Testis (tissue), 3 donors: Measurements from ENCODE around the gene DLAT. TPM values are rescaled to one million over a fixed set of nuclear protein-coding genes. Genes with fewer than 3 reads are reported as not detected.
"Not testable (repeated sequence)": the region's sequence is repeated elsewhere in the genome, so short reads cannot be mapped to it uniquely, and the experiment has no call there.

Source experiments
- DNase-seq: peaks from one replicate; pipeline ENCODE4 v3.0.0-alpha.2; 2019
- H3K27ac ChIP-seq, 2 donors: fragments of 200-600 bp; sonication (generic); one replicate each; pipeline ENCODE4 v1.5.1; 2019
- H3K27me3 ChIP-seq: fragments of 200-600 bp; sonication (generic); one replicate; pipeline ENCODE4 v1.5.1; 2019
- H3K36me3 ChIP-seq: fragments of 200-600 bp; sonication (generic); one replicate; pipeline ENCODE4 v1.5.1; 2017; ENCODE audit warnings: low read depth; ENCODE audit errors: missing control alignments
- H3K4me1 ChIP-seq: fragments of 200-600 bp; sonication (generic); one replicate; pipeline ENCODE4 v1.5.1; 2019
- H3K4me3 ChIP-seq, 2 donors: fragments of 200-600 bp; sonication (generic); one replicate each; pipeline ENCODE4 v1.5.1; 2017 to 2019
- H3K9me3 ChIP-seq: fragments of 200-600 bp; sonication (generic); one replicate; pipeline ENCODE4 v1.5.1; 2017
- POLR2A ChIP-seq: fragments of 450-650 bp; IDR thresholded peaks from one replicate; pipeline ENCODE4 v1.6.1; 2017; ENCODE audit warnings: antibody characterized with exemption, mild to moderate bottlenecking, moderate library complexity
- WGBS, 2 donors: methylation state at CpG; one replicate each; pipeline ENCODE4 v1.1.5; 2018; 5-methylcytosine and 5-hydroxymethylcytosine counted together
- intact Hi-C: fragments of 100-400 bp; cut with DNase I; formaldehyde crosslinking; loops from one replicate; pipeline ENCODE4 v1.15.1; 2023; ENCODE audit warnings: low total_unique reads
- polyA plus RNA-seq: library from polyadenylated mRNA; stranded (reverse); fragments of 350-450 nt; fragmentation: Illumina TruSeq; extraction: RNeasy Lipid Tissue Mini Kit (QIAGEN cat#74804); gene quantifications from one replicate; pipeline ENCODE4 v1.2.3, GENCODE V29; 2014; ENCODE audit warnings: low read depth, low replicate concordance; ENCODE audit not compliant: insufficient read depth
- total RNA-seq, 2 donors: library from RNA; depleted of rRNA; stranded (reverse); fragments of >200 nt; gene quantifications; one replicate each; pipeline ENCODE4 v1.2.3, GENCODE V29; 2016
- TF ChIP-seq, protein P1 (sequence below), 3 experiments: fragments of 450-650 bp in 2 of 3; fragments of 200-600 bp in 1 of 3; sonication (generic) in 1 of 3; IDR thresholded peaks; one replicate each; pipeline ENCODE4 v1.5.1; 2016 to 2019; ENCODE audit warnings: antibody characterized with exemption in 3 of 3, mild to moderate bottlenecking in 2 of 3, moderate library complexity in 1 of 3

DLAT gene
- total and polyA plus RNA-seq, 3 donors from 2014 or later = 20.9 to 23.2 (median 21.9) TPM

- no peak for TF ChIP-seq POLR2A
- TF ChIP-seq, protein P1, sequence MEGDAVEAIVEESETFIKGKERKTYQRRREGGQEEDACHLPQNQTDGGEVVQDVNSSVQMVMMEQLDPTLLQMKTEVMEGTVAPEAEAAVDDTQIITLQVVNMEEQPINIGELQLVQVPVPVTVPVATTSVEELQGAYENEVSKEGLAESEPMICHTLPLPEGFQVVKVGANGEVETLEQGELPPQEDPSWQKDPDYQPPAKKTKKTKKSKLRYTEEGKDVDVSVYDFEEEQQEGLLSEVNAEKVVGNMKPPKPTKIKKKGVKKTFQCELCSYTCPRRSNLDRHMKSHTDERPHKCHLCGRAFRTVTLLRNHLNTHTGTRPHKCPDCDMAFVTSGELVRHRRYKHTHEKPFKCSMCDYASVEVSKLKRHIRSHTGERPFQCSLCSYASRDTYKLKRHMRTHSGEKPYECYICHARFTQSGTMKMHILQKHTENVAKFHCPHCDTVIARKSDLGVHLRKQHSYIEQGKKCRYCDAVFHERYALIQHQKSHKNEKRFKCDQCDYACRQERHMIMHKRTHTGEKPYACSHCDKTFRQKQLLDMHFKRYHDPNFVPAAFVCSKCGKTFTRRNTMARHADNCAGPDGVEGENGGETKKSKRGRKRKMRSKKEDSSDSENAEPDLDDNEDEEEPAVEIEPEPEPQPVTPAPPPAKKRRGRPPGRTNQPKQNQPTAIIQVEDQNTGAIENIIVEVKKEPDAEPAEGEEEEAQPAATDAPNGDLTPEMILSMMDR (IDR thresholded peaks at IDR 0.05) = no peak
- 81 to 91% methylated on average over 6 of the region's 6 CpGs for WGBS, 2 donors
- no peak for DNase-seq
- Histone ChIP-seq H3K27me3 (no peaks in the 10 kb centered on the region), H3K36me3 (no peaks in the 10 kb centered on the region), H3K4me3 (no peak overlapping the region), H3K27ac (no peak overlapping the region), H3K4me1 (no peaks in the 10 kb centered on the region), H3K9me3 (no peaks in the 10 kb centered on the region)
- intact Hi-C loops = no loop called here
These were observed 22.6 kb upstream of the DLAT start for GRCh38 chr11:112002491-112003216.

DNA sequence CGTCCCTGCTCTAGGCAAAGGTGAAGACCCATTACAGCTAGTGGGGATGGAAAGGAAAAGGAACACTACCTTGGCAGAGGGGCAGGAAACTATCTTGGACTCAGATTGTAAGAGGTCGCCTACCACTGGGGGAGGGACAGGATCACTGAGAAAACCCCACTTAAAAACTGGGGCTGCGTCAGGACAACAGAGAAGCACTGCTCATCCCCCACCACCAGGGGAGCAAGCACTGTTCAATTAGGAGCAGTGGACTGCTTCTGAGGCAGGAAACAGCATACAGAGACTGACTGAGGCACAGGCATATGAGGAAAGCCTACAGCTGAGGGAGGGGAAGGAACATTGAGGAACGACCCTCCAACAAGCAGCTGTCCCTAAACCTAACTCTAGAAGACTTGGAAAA is 20.8 kb upstream of the DLAT start:
- H3K36me3 ChIP-seq = no peaks in the 10 kb centered on the region
- intact Hi-C loops = no loop called here
- 84 to 87% methylated on average over 4 of the region's 4 CpGs for WGBS, 2 donors

GRCh38 chr11:112005422-112006094 is 19.6 kb upstream of the DLAT start:
- Histone ChIP-seq H3K27ac (no peak overlapping the region), H3K36me3 (no peaks in the 10 kb centered on the region), H3K9me3 (no peaks in the 10 kb centered on the region), H3K4me3 (no peak overlapping the region), H3K27me3 (no peaks in the 10 kb centered on the region), H3K4me1 (no peaks in the 10 kb centered on the region)
- intact Hi-C loops = no loop called here
- no peak for DNase-seq
- no peak for TF ChIP-seq POLR2A
- TF ChIP-seq, protein P1 (IDR thresholded peaks at IDR 0.05) = no peak
- WGBS, 2 donors = 90 to 93% methylated on average over 11 of the region's 11 CpGs

More for the DNA sequence above, 20.8 kb upstream of the DLAT start:
- H3K4me1 ChIP-seq = no peaks in the 10 kb centered on the region
- H3K27me3 ChIP-seq = no peaks in the 10 kb centered on the region
- no peak overlapping the region for H3K27ac ChIP-seq
- H3K4me3 ChIP-seq = no peak overlapping the region
- DNase-seq = no peak
- TF ChIP-seq, protein P1 (IDR thresholded peaks at IDR 0.05) = peak in 2 of 3 experiments; percentile 15 to 33
- no peak for TF ChIP-seq POLR2A
- H3K9me3 ChIP-seq = no peaks in the 10 kb centered on the region

DNA sequence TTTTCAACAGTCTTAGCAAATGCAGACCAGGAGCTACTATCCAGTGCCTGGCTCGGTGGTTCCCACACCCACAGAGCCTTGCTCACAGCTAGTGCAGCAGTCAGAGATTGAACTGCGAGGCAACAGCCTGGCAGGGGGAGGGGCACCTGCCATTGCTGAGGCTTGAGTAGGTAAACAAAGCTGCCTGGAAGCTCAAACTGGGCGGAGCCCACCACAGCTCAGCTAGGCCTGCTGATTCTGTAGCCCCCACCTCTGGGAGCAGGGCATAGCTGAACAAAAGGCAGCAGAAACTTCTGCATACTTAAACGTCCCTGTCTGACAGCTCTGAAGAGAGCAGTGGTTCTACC is 19.1 kb upstream of the DLAT start:
- 87 to 88% methylated on average over 4 of the region's 4 CpGs for WGBS, 2 donors
- H3K27me3 ChIP-seq, DNase-seq, intact Hi-C loops, H3K4me3 ChIP-seq, H3K9me3 ChIP-seq, H3K4me1 ChIP-seq, H3K27ac ChIP-seq, H3K36me3 ChIP-seq: not testable (repeated sequence)

DNA sequence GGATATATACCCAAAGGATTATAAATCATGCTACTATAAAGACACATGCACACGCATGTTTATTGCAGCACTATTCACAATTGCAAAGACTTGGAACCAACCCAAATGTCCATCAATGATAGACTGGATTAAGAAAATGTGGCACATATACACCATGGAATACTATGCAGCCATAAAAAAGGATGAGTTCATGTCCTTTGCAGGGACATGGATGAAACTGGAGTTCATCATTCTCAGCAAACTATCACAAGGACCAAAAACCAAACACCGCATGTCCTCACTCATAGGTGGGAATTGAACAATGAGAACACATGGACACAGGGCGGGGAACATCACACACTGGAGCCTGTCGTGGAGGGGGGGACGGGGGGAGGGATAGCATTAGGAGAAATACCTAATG is 13.8 kb upstream of the DLAT start:
- intact Hi-C loops, H3K27me3 ChIP-seq, H3K9me3 ChIP-seq, DNase-seq, H3K27ac ChIP-seq, H3K4me1 ChIP-seq, H3K36me3 ChIP-seq, H3K4me3 ChIP-seq: not testable (repeated sequence)
- WGBS, 2 donors = 86 to 93% methylated on average over 5 of the region's 5 CpGs
